Adrenal gland (tissue), 12 donors: ENCODE measurements around the gene NRIP3. TPM values are rescaled to one million over a fixed set of nuclear protein-coding genes. Genes with fewer than 3 reads are reported as not detected.

Experiments
- DNase-seq, 7 donors: peaks; one replicate each; pipeline ENCODE4 v3.0.0-alpha.2; 2019 to 2020
- H3K27ac ChIP-seq, 5 donors: fragments of 200-600 bp; sonication (generic) in 4 of 5; 1 replicate in 3 of 5; 2 replicates in 2 of 5; pipeline versions ENCODE4 v1.5.1 to v1.8.0; 2016 to 2020; ENCODE audit warnings: mild to moderate bottlenecking in 1 of 5
- H3K27me3 ChIP-seq: fragments of 200-600 bp; 2 replicates; pipeline ENCODE4 v1.8.0; 2021
- H3K36me3 ChIP-seq, 2 donors: fragments of 200-600 bp; replicated peaks in 1 of 2; 1 replicate in 1 of 2; 2 replicates in 1 of 2; pipeline versions ENCODE4 v1.5.1 to v1.8.0; 2018 to 2022
- H3K4me1 ChIP-seq, 2 donors: fragments of 200-600 bp; replicated peaks in 1 of 2; 1 replicate in 1 of 2; 2 replicates in 1 of 2; pipeline versions ENCODE4 v1.5.1 to v1.8.0; 2018 to 2021
- H3K4me3 ChIP-seq, 4 donors: fragments of 200-600 bp; sonication (generic) in 3 of 4; one replicate each; pipeline ENCODE4 v1.5.1; 2016 to 2018
- H3K9me3 ChIP-seq, 3 donors: fragments of 200-600 bp; sonication (generic) in 1 of 3; replicated peaks in 1 of 3; 1 replicate in 2 of 3; 2 replicates in 1 of 3; pipeline versions ENCODE4 v1.5.1 to v1.8.0; 2016 to 2021
- POLR2A ChIP-seq, 2 donors: fragments of 450-650 bp; IDR thresholded peaks; one replicate each; pipeline ENCODE4 v1.6.1; 2017; ENCODE audit warnings: antibody characterized with exemption in 2 of 2, mild to moderate bottlenecking in 2 of 2, moderate library complexity in 1 of 2
- WGBS, 4 donors: extraction: QIAGEN DNeasy Blood & Tissue Kit in 2 of 4; methylation state at CpG; one replicate each; pipeline versions ENCODE4 v1.1.5 to v1.1.7; 2013 to 2017; 5-methylcytosine and 5-hydroxymethylcytosine counted together
- intact Hi-C, 2 donors: fragments of 100-400 bp; cut with DNase I; formaldehyde crosslinking; loops; one replicate each; pipeline versions ENCODE4 v1.14.1 to v1.15.0; 2022 to 2023
- polyA plus RNA-seq, 3 donors: library from polyadenylated mRNA; stranded (reverse); fragments of 200-250 nt in 2 of 3; fragments of 350-450 nt in 1 of 3; fragmentation: Illumina TruSeq in 1 of 3; extraction: RNeasy Lipid Tissue Mini Kit (QIAGEN cat#74804) in 1 of 3; gene quantifications; one replicate each; pipeline ENCODE4 v1.2.3, GENCODE V29; 2013 to 2014
- total RNA-seq, 9 donors: library from RNA; depleted of rRNA in 4 of 9; stranded (reverse); fragments of >200 nt in 4 of 9; fragments of 120-200 nt in 1 of 9; fragmentation: NEBNext Ultra II Directional in 1 of 9; extraction: Animal tissue kit (Norgen Biotek cat#: 25700) in 1 of 9; gene quantifications; one replicate each; pipeline versions ENCODE4 v1.1.0 to v1.2.4, GENCODE V29; 2013 to 2023
- TF ChIP-seq, protein P1 (sequence below), 6 experiments: fragments of 450-650 bp in 4 of 6; fragments of 200-600 bp in 2 of 6; sonication (generic) in 1 of 6; IDR thresholded peaks; 1 replicate in 5 of 6; 2 replicates in 1 of 6; pipeline versions ENCODE4 v1.5.1 to v1.8.0; 2016 to 2021; ENCODE audit warnings: antibody characterized with exemption in 6 of 6, mild to moderate bottlenecking in 2 of 6, moderate library complexity in 1 of 6
- donor health status: healthy with polysubstance abuse.
- donor health status: Bipolar disorder and iron deficiency.
- donor health status: DM: yes; HTN: yes; CAD: no.
- donor health status: DM: no; HTN: no; CAD: no.
- donor health status: DM: no; HTN: no; CAD: no.
- donor health status: DM: yes; HTN: yes; CAD: no.

NRIP3 gene
- total and polyA plus RNA-seq, 12 donors, result 1.4 to 42.5 (median 11.0) TPM

DNA sequence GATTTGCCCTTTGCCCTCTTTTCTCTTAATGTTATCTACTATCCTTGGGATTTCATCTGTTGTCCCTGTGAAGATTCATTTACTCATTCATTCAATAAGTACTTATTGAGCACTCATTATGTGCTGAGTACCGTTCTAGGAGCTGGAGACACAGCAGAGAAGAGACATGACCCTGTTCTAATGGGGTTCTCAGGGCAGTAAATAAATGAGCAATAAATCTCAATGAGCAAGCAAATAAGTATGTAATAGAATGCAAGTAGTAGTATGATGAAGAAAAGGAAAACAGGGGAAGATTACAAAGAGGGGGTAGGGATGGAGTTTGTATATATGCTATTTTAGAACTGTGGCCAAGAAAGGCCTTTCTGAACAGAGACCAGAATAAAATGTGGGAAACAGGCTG, 34.2 kb upstream of the NRIP3 start:
- no peaks in the 10 kb centered on the region for H3K9me3 ChIP-seq
- TF ChIP-seq, protein P1, sequence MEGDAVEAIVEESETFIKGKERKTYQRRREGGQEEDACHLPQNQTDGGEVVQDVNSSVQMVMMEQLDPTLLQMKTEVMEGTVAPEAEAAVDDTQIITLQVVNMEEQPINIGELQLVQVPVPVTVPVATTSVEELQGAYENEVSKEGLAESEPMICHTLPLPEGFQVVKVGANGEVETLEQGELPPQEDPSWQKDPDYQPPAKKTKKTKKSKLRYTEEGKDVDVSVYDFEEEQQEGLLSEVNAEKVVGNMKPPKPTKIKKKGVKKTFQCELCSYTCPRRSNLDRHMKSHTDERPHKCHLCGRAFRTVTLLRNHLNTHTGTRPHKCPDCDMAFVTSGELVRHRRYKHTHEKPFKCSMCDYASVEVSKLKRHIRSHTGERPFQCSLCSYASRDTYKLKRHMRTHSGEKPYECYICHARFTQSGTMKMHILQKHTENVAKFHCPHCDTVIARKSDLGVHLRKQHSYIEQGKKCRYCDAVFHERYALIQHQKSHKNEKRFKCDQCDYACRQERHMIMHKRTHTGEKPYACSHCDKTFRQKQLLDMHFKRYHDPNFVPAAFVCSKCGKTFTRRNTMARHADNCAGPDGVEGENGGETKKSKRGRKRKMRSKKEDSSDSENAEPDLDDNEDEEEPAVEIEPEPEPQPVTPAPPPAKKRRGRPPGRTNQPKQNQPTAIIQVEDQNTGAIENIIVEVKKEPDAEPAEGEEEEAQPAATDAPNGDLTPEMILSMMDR (IDR thresholded peaks at IDR 0.05), result no peak
- TF ChIP-seq POLR2A (IDR thresholded peaks at IDR 0.05), result no peak
- no peak overlapping the region for H3K4me3 ChIP-seq
- no peak for DNase-seq
- WGBS, 4 donors, result 24 to 53% (median 37%) methylated on average over 1 of the region's 1 CpG
- H3K27me3 ChIP-seq, result no peaks in the 10 kb centered on the region
- H3K36me3 ChIP-seq, result no peaks in the 10 kb centered on the region
- peak overlapping the region in 1 of 5 donors; percentile 17 for H3K27ac ChIP-seq
- H3K4me1 ChIP-seq, result peaks cover 0 to 11% of the 10 kb centered on the region in 2 donors
- intact Hi-C loops, result no loop called here

DNA sequence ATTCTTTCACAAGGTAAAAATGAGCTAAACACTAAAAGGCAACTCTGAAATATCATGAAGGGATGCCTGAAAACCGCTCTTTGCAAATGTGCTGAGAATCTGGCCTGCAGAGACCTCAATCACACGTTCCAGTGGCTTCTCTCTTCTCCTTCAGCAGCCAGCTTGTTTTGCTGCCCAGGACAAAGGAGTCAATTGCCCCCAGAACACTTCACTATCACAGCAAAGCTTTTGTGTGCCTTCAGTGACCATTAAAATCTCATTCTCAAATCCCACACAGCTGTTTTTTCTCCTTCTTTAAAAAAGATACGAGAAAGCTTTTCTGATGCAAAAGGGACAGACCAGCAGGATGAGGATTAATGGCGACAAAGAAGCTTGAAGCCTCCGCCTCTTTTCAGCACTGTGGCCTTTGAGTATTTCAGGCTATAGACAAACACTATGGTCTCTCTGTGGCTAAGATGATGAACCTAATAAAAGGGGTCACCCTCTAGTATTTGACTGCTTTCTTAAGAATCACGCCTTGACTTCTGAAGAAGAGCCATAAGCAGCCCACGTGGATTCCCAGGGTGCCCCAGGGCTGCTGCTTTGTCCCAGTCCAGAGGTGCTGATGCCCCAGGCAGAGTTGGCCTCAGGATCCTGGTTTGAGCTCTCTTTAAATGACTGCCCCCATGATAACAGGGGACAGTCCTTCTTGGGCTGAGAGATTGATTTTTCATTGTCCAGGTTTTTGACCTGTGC, 33.4 kb upstream of the NRIP3 start:
- TF ChIP-seq, protein P1 (IDR thresholded peaks at IDR 0.05), result no peak
- TF ChIP-seq POLR2A (IDR thresholded peaks at IDR 0.05), result no peak
- WGBS, 4 donors, result 79 to 89% (median 87%) methylated on average over 6 to 7 of the region's 7 CpGs
- intact Hi-C loops, result no loop called here
- DNase-seq, result no peak
- Histone ChIP-seq H3K4me1 (peaks cover 0 to 11% of the 10 kb centered on the region in 2 donors), H3K27me3 (no peaks in the 10 kb centered on the region), H3K4me3 (no peak overlapping the region), H3K27ac (no peak overlapping the region), H3K9me3 (no peaks in the 10 kb centered on the region), H3K36me3 (no peaks in the 10 kb centered on the region)

DNA sequence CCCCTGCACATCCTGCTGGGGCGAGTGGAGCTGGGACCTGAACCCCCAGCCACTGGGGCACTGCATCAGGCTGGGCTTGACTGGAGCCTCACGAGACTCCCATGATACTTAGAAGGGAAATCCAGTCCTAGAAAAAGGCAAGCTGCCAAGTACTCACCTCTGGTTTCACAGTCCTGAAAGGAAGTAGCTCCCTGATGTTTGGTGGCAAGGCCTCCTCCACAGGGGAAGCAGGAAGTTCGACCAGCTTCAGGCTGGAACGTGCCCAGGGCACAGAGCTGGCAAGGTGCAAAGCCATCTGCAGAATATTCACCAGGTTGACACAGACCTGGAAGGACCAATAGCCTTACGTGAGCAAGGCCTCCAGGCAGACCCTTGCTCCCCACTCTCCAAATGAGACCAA, 26.8 kb upstream of the NRIP3 start:
- intact Hi-C loops, result no loop called here
- H3K9me3 ChIP-seq, result no peaks in the 10 kb centered on the region
- H3K36me3 ChIP-seq, result no peaks in the 10 kb centered on the region
- DNase-seq, result no peak
- no peak overlapping the region for H3K27ac ChIP-seq
- TF ChIP-seq, protein P1 (IDR thresholded peaks at IDR 0.05), result no peak
- no peak for TF ChIP-seq POLR2A (IDR thresholded peaks at IDR 0.05)
- no peak overlapping the region for H3K4me3 ChIP-seq
- no peaks in the 10 kb centered on the region for H3K27me3 ChIP-seq
- WGBS, 4 donors, result 73 to 83% (median 79%) methylated on average over 2 to 5 of the region's 5 CpGs
- no peaks in the 10 kb centered on the region for H3K4me1 ChIP-seq

DNA sequence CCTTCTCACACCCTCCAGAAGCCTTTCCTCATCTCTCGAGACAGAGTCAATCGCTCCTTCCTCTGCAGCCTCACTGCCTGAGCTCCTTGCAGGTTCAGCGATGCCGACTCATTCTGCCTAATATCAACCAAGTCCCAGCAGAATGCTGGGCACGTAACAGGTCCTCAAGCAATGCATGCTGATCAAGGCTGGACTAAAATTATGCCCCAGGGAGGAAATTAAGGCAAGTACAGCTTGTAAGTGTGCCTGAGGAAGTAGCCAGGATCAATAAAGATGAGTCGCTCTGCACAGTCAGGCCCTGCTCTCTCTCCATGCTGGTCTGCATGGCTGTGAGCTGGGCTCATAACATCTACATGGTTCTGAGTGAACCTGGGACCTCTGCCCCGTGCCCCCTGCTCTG, 25.6 kb upstream of the NRIP3 start:
- intact Hi-C loops, result no loop called here
- no peak for DNase-seq
- H3K27ac ChIP-seq, result no peak overlapping the region
- no peak overlapping the region for H3K4me3 ChIP-seq
- H3K36me3 ChIP-seq, result no peaks in the 10 kb centered on the region
- no peaks in the 10 kb centered on the region for H3K4me1 ChIP-seq
- H3K9me3 ChIP-seq, result no peaks in the 10 kb centered on the region
- TF ChIP-seq, protein P1 (IDR thresholded peaks at IDR 0.05), result no peak
- TF ChIP-seq POLR2A (IDR thresholded peaks at IDR 0.05), result no peak
- no peaks in the 10 kb centered on the region for H3K27me3 ChIP-seq
- 92 to 96% (median 95%) methylated on average over 7 of the region's 7 CpGs for WGBS, 4 donors
